ENCODE results near the gene FRYL. TPM values are rescaled to one million over a fixed set of nuclear protein-coding genes. Genes with fewer than 3 reads are reported as not detected.

FRYL gene
- total and polyA plus RNA-seq, 2 experiments from 2014 or later: 20.6 to 33.0 TPM

- Histone ChIP-seq H3K27ac (no peak overlapping the region), H3K9me3 (ENCODE audit: low read depth) (no peaks in the 10 kb centered on the region), H3K4me3 (no peak overlapping the region), H3K4me1 (ENCODE audit: low read depth) (peaks cover 12% of the 10 kb centered on the region), H3K36me3 (no peaks in the 10 kb centered on the region), H3K27me3 (no peaks in the 10 kb centered on the region)
- TF ChIP-seq, protein P1, sequence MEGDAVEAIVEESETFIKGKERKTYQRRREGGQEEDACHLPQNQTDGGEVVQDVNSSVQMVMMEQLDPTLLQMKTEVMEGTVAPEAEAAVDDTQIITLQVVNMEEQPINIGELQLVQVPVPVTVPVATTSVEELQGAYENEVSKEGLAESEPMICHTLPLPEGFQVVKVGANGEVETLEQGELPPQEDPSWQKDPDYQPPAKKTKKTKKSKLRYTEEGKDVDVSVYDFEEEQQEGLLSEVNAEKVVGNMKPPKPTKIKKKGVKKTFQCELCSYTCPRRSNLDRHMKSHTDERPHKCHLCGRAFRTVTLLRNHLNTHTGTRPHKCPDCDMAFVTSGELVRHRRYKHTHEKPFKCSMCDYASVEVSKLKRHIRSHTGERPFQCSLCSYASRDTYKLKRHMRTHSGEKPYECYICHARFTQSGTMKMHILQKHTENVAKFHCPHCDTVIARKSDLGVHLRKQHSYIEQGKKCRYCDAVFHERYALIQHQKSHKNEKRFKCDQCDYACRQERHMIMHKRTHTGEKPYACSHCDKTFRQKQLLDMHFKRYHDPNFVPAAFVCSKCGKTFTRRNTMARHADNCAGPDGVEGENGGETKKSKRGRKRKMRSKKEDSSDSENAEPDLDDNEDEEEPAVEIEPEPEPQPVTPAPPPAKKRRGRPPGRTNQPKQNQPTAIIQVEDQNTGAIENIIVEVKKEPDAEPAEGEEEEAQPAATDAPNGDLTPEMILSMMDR (IDR thresholded peaks at IDR 0.05; ENCODE audit: low read depth, low read length): no peak
- DNase-seq (ENCODE audit: low read depth in 1 of 2, low spot score in 1 of 2): no peak
Observed at GRCh38 chr4:48791313-48791712, 11.2 kb upstream of the FRYL start.

DNA sequence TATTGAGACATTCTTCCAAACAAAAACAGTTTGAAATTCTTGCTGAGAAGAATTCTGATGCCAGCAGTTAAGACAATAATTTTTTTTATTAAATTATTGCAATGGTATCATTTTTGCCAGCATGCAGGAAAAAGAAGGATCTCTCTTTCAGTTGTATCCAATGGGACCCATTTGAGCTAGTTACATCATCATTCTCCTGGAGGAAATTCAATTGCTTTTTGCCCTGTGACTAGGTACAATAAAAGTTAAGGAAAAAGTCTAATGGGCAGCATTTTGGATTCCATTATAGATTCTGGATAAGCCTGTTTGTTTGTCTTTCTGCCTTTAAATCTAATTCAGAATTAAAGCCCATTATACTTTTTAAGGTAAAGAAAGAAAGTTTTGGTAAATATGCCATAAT, 10.5 kb upstream of the FRYL start:
- no peak for DNase-seq (ENCODE audit: low read depth in 1 of 2, low spot score in 1 of 2)
- H3K36me3 ChIP-seq: no peaks in the 10 kb centered on the region

GRCh38 chr4:48787056-48787455, 7.0 kb upstream of the FRYL start:
- peaks cover 14% of the 10 kb centered on the region for H3K4me1 ChIP-seq (ENCODE audit: low read depth)
- H3K27ac ChIP-seq: no peak overlapping the region
- peak in 1 of 2 donors; percentile 10 for DNase-seq (ENCODE audit: low read depth in 1 of 2, low spot score in 1 of 2)
- no peaks in the 10 kb centered on the region for H3K36me3 ChIP-seq
- H3K27me3 ChIP-seq: no peaks in the 10 kb centered on the region
- TF ChIP-seq, protein P1 (IDR thresholded peaks at IDR 0.05; ENCODE audit: low read depth, low read length): no peak
- no peaks in the 10 kb centered on the region for H3K9me3 ChIP-seq (ENCODE audit: low read depth)
- no peak overlapping the region for H3K4me3 ChIP-seq

More for the DNA sequence above, 10.5 kb upstream of the FRYL start:
- Histone ChIP-seq H3K27ac (no peak overlapping the region), H3K4me1 (ENCODE audit: low read depth) (peaks cover 12% of the 10 kb centered on the region), H3K4me3 (no peak overlapping the region), H3K9me3 (ENCODE audit: low read depth) (no peaks in the 10 kb centered on the region), H3K27me3 (no peaks in the 10 kb centered on the region)
- TF ChIP-seq, protein P1 (IDR thresholded peaks at IDR 0.05; ENCODE audit: low read depth, low read length): no peak

DNA sequence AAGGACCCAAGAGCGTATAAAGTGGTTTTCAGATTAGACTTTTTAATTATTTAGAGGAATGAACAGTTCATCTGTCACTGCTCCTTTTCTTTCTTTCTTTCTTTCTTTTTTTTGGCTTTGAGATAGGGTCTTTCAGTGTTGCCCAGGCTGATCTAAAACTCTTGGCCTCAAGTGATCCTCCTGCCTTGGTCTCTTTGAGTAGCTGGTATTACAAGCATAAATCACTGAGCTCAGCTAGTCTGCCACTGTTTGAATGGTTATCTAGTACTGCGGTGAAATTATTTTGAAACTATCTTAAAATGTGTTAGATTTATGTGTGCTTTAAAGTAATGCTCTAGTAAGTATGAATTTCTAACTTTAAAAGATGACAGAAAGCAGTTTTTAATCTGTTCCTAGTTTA, 6.5 kb upstream of the FRYL start:
- no peaks in the 10 kb centered on the region for H3K9me3 ChIP-seq (ENCODE audit: low read depth)
- H3K4me1 ChIP-seq (ENCODE audit: low read depth): peaks cover 9% of the 10 kb centered on the region
- TF ChIP-seq, protein P1 (IDR thresholded peaks at IDR 0.05; ENCODE audit: low read depth, low read length): no peak
- H3K36me3 ChIP-seq: no peaks in the 10 kb centered on the region
- no peaks in the 10 kb centered on the region for H3K27me3 ChIP-seq
- H3K27ac ChIP-seq: no peak overlapping the region
- DNase-seq (ENCODE audit: low read depth in 1 of 2, low spot score in 1 of 2): no peak
- H3K4me3 ChIP-seq: no peak overlapping the region

- Histone ChIP-seq H3K27ac (no peak overlapping the region), H3K9me3 (ENCODE audit: low read depth) (no peaks in the 10 kb centered on the region), H3K4me3 (no peak overlapping the region), H3K4me1 (ENCODE audit: low read depth) (peaks cover 9% of the 10 kb centered on the region), H3K27me3 (no peaks in the 10 kb centered on the region), H3K36me3 (no peaks in the 10 kb centered on the region)
- no peak for DNase-seq (ENCODE audit: low read depth in 1 of 2, low spot score in 1 of 2)
- TF ChIP-seq, protein P1 (IDR thresholded peaks at IDR 0.05; ENCODE audit: low read depth, low read length): no peak
Observed at GRCh38 chr4:48785302-48785701, 5.2 kb upstream of the FRYL start.

DNA sequence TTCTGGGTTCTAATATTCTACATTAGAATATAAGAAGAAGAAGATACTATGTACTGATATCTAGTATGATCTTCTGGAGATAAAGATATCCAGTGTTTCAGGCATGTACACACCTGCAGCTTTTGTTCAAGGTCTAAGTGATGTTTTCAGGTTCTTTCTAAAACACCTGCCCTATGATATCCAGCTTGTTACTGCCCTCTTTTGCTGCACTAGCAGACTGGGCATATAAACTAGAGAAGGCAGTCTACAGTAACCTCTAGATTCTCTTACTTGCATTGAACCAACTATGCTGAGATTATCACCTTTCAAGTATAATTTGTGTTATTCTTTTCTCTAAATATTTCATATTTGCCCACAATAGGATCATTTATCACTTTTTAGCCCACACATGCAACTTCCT, 1.9 kb upstream of the FRYL start:
- no peak overlapping the region for H3K4me3 ChIP-seq
- no peak for DNase-seq (ENCODE audit: low read depth in 1 of 2, low spot score in 1 of 2)
- no peak overlapping the region for H3K27ac ChIP-seq
- H3K27me3 ChIP-seq: no peaks in the 10 kb centered on the region
- no peaks in the 10 kb centered on the region for H3K36me3 ChIP-seq
- no peaks in the 10 kb centered on the region for H3K9me3 ChIP-seq (ENCODE audit: low read depth)
- TF ChIP-seq, protein P1 (IDR thresholded peaks at IDR 0.05; ENCODE audit: low read depth, low read length): no peak
- peaks cover 23% of the 10 kb centered on the region for H3K4me1 ChIP-seq (ENCODE audit: low read depth)
